Muscle of leg (tissue), 11 donors: Measurements from ENCODE around the gene BRF1. TPM values are rescaled to one million over a fixed set of nuclear protein-coding genes. Genes with fewer than 3 reads are reported as not detected.

Experiments used
- DNase-seq: peaks from one replicate; pipeline ENCODE4 v3.0.0; 2013
- H3K27ac ChIP-seq: one replicate; pipeline ENCODE4 v1.5.1; 2013; ENCODE audit warnings: mild to moderate bottlenecking, low read length, control low read depth
- H3K27me3 ChIP-seq: one replicate; pipeline ENCODE4 v1.6.1; 2013; ENCODE audit warnings: low read length; ENCODE audit not compliant: control insufficient read depth, insufficient read depth
- H3K36me3 ChIP-seq: one replicate; pipeline ENCODE4 v1.6.1; 2013; ENCODE audit warnings: low read length; ENCODE audit not compliant: control insufficient read depth, insufficient read depth
- H3K4me1 ChIP-seq: one replicate; pipeline ENCODE4 v1.6.1; 2013; ENCODE audit warnings: low read length; ENCODE audit not compliant: control insufficient read depth, insufficient read depth
- H3K4me3 ChIP-seq: one replicate; pipeline ENCODE4 v1.5.1; 2013; ENCODE audit warnings: low read length, control low read depth
- H3K9me3 ChIP-seq: replicated peaks from 2 replicates; pipeline ENCODE4 v1.6.1; 2013; ENCODE audit warnings: low read depth, low read length; ENCODE audit not compliant: control insufficient read depth
- WGBS: methylation state at CpG from one replicate; pipeline ENCODE4 v1.1.5; 2013; ENCODE audit warnings: missing lambda C conversion rate; ENCODE audit not compliant: insufficient coverage; 5-methylcytosine and 5-hydroxymethylcytosine counted together
- polyA plus RNA-seq, 8 donors: library from polyadenylated mRNA; unstranded; fragments of 120-200 nt; gene quantifications; one replicate each; pipeline versions ENCODE4 v1.2.1 to v1.2.3, GENCODE V29; 2013; ENCODE audit warnings: inconsistent platforms in 1 of 8, low replicate concordance in 1 of 8; ENCODE audit not compliant: insufficient read length in 8 of 8, insufficient read depth in 1 of 8
- total RNA-seq: library from RNA; stranded (reverse); fragments of 120-200 nt; gene quantifications from one replicate; pipeline ENCODE4 v1.2.4, GENCODE V29; 2013

The BRF1 gene
- total and polyA plus RNA-seq, 9 donors = 25.3 to 31.3 (median 28.1) TPM

GRCh38 chr14:105219753-105220152 is 81.0 kb downstream of the BRF1 start:
- Histone ChIP-seq H3K36me3 (peaks cover 79% of the 10 kb centered on the region), H3K9me3 (no peaks in the 10 kb centered on the region), H3K4me1 (peaks cover 11% of the 10 kb centered on the region), H3K4me3 (no peak overlapping the region), H3K27me3 (no peaks in the 10 kb centered on the region), H3K27ac (no peak overlapping the region)
- 84% methylated on average over 17 of the region's 17 CpGs for WGBS
- DNase-seq = no peak

GRCh38 chr14:105219043-105219612 is 81.7 kb downstream of the BRF1 start:
- peaks cover 75% of the 10 kb centered on the region for H3K36me3 ChIP-seq
- 92% methylated on average over 29 of the region's 29 CpGs for WGBS
- H3K27me3 ChIP-seq = no peaks in the 10 kb centered on the region
- no peaks in the 10 kb centered on the region for H3K9me3 ChIP-seq
- H3K27ac ChIP-seq = no peak overlapping the region
- no peak overlapping the region for H3K4me3 ChIP-seq
- no peak for DNase-seq
- H3K4me1 ChIP-seq = peaks cover 17% of the 10 kb centered on the region

- Histone ChIP-seq H3K4me3 (no peak overlapping the region), H3K9me3 (no peaks in the 10 kb centered on the region), H3K4me1 (peaks cover 22% of the 10 kb centered on the region), H3K27me3 (no peaks in the 10 kb centered on the region), H3K36me3 (peaks cover 72% of the 10 kb centered on the region), H3K27ac (no peak overlapping the region)
- 94% methylated on average over 18 of the region's 19 CpGs for WGBS
- no peak for DNase-seq
Measured at GRCh38 chr14:105218611-105219010, 82.2 kb downstream of the BRF1 start.

- Histone ChIP-seq H3K27ac (no peak overlapping the region), H3K4me3 (no peak overlapping the region), H3K27me3 (no peaks in the 10 kb centered on the region), H3K4me1 (peaks cover 30% of the 10 kb centered on the region), H3K36me3 (peaks cover 63% of the 10 kb centered on the region), H3K9me3 (no peaks in the 10 kb centered on the region)
- no peak for DNase-seq
- WGBS = 84% methylated on average over 10 of the region's 11 CpGs
Measured at GRCh38 chr14:105217774-105218173, 83.0 kb downstream of the BRF1 start.

- H3K4me3 ChIP-seq = no peak overlapping the region
- peaks cover 62% of the 10 kb centered on the region for H3K36me3 ChIP-seq
- no peak overlapping the region for H3K27ac ChIP-seq
- H3K4me1 ChIP-seq = peaks cover 41% of the 10 kb centered on the region
- H3K27me3 ChIP-seq = no peaks in the 10 kb centered on the region
- DNase-seq = no peak
- H3K9me3 ChIP-seq = no peaks in the 10 kb centered on the region
- WGBS = 81% methylated on average over 27 of the region's 30 CpGs
Measured at GRCh38 chr14:105216490-105217247, 84.1 kb downstream of the BRF1 start.

GRCh38 chr14:105215602-105216001 is 85.2 kb downstream of the BRF1 start:
- no peak overlapping the region for H3K4me3 ChIP-seq
- H3K9me3 ChIP-seq = no peaks in the 10 kb centered on the region
- H3K27ac ChIP-seq = no peak overlapping the region
- DNase-seq = no peak
- no peaks in the 10 kb centered on the region for H3K27me3 ChIP-seq
- 100% methylated on average over 2 of the region's 3 CpGs for WGBS
- H3K4me1 ChIP-seq = peaks cover 45% of the 10 kb centered on the region
- H3K36me3 ChIP-seq = peaks cover 58% of the 10 kb centered on the region

GRCh38 chr14:105214324-105214915 is 86.4 kb downstream of the BRF1 start:
- no peak overlapping the region for H3K4me3 ChIP-seq
- no peaks in the 10 kb centered on the region for H3K27me3 ChIP-seq
- WGBS = 62% methylated on average over 11 of the region's 14 CpGs
- peaks cover 45% of the 10 kb centered on the region for H3K4me1 ChIP-seq
- H3K9me3 ChIP-seq = no peaks in the 10 kb centered on the region
- H3K36me3 ChIP-seq = peaks cover 56% of the 10 kb centered on the region
- no peak for DNase-seq
- peak overlapping the region; percentile 20 for H3K27ac ChIP-seq

- DNase-seq = peak; percentile 70
- H3K9me3 ChIP-seq = no peaks in the 10 kb centered on the region
- peaks cover 52% of the 10 kb centered on the region for H3K36me3 ChIP-seq
- H3K27ac ChIP-seq = peak overlapping the region; percentile 71
- no peak overlapping the region for H3K4me3 ChIP-seq
- 71% methylated on average over 1 of the region's 10 CpGs for WGBS
- H3K4me1 ChIP-seq = peaks cover 45% of the 10 kb centered on the region
- H3K27me3 ChIP-seq = no peaks in the 10 kb centered on the region
Measured at GRCh38 chr14:105213361-105213760, 87.4 kb downstream of the BRF1 start.

GRCh38 chr14:105212541-105213300 is 88.1 kb downstream of the BRF1 start:
- H3K4me1 ChIP-seq = peaks cover 45% of the 10 kb centered on the region
- H3K4me3 ChIP-seq = no peak overlapping the region
- peaks cover 47% of the 10 kb centered on the region for H3K36me3 ChIP-seq
- peak; percentile 79 for DNase-seq
- no peaks in the 10 kb centered on the region for H3K27me3 ChIP-seq
- peak overlapping the region; percentile 71 for H3K27ac ChIP-seq
- 51% methylated on average over 12 of the region's 18 CpGs for WGBS
- no peaks in the 10 kb centered on the region for H3K9me3 ChIP-seq

- Histone ChIP-seq H3K9me3 (no peaks in the 10 kb centered on the region), H3K36me3 (peaks cover 37% of the 10 kb centered on the region), H3K4me3 (no peak overlapping the region), H3K4me1 (peaks cover 47% of the 10 kb centered on the region), H3K27ac (no peak overlapping the region), H3K27me3 (no peaks in the 10 kb centered on the region)
- whole genome bisulfite sequencing = 85% methylated on average over 9 of the region's 9 CpGs
- DNase-seq = no peak
Measured at GRCh38 chr14:105211758-105212089, 89.1 kb downstream of the BRF1 start.
